H7 (cell line): ENCODE results near the gene SLC35A4. TPM values are rescaled to one million over a fixed set of nuclear protein-coding genes. Genes with fewer than 3 reads are reported as not detected.
"Not testable (repeated sequence)": the region's sequence is repeated elsewhere in the genome, so short reads cannot be mapped to it uniquely, and the experiment has no call there.

Source experiments
- DNase-seq: peaks from one replicate; pipeline ENCODE4 v3.0.0; 2012
- H3K27me3 ChIP-seq: 2 replicates; pipeline ENCODE4 v1.6.0; 2011; ENCODE audit warnings: mild to moderate bottlenecking, low read length; ENCODE audit not compliant: control insufficient read depth, insufficient read depth
- H3K36me3 ChIP-seq: replicated peaks from 2 replicates; pipeline ENCODE4 v1.5.1; 2011; ENCODE audit warnings: low read length; ENCODE audit not compliant: control insufficient read depth, insufficient read depth
- H3K4me3 ChIP-seq: 2 replicates; pipeline ENCODE4 v1.5.1; 2011; ENCODE audit warnings: low read depth, mild to moderate bottlenecking, control low read depth, low read length, moderate library complexity; ENCODE audit not compliant: insufficient read depth
- total RNA-seq: library from RNA; depleted of rRNA; stranded (reverse); fragments of >200 nt; shearing (Covaris generic); gene quantifications from 2 replicates; pipeline ENCODE4 v1.2.3, GENCODE V29; 2014

The SLC35A4 gene
- total RNA-seq, 1 experiment from 2014 or later, result 31.7 TPM

DNA sequence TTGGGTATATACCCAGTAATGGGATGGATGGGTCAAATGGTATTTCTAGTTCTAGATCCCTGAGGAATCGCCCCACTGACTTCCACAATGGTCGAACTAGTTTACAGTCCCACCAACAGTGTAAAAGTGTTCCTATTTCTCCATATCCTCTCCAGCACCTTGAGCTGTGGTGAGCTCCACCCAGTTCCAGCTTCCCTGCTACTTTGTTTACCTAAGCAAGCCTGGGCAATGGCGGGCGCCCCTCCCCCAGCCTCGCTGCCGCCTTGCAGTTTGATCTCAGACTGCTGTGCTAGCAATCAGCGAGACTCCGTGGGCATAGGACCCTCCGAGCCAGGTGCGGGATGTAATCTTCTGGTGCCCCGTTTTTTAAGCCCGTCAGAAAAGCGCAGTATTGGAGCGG is 28.4 kb downstream of the SLC35A4 start:
- not testable (repeated sequence) for H3K27me3 ChIP-seq, H3K36me3 ChIP-seq, DNase-seq
- H3K4me3 ChIP-seq, result peak overlapping the region; percentile 29

GRCh38 chr5:140594169-140594568 is 29.5 kb downstream of the SLC35A4 start:
- H3K27me3 ChIP-seq, result no peaks in the 10 kb centered on the region
- DNase-seq, result no peak
- no peaks in the 10 kb centered on the region for H3K36me3 ChIP-seq
- H3K4me3 ChIP-seq, result no peak overlapping the region

- Histone ChIP-seq H3K36me3 (no peaks in the 10 kb centered on the region), H3K27me3 (no peaks in the 10 kb centered on the region), H3K4me3 (no peak overlapping the region)
- DNase-seq, result no peak
Measured at GRCh38 chr5:140595538-140596300, 31.1 kb downstream of the SLC35A4 start.

DNA sequence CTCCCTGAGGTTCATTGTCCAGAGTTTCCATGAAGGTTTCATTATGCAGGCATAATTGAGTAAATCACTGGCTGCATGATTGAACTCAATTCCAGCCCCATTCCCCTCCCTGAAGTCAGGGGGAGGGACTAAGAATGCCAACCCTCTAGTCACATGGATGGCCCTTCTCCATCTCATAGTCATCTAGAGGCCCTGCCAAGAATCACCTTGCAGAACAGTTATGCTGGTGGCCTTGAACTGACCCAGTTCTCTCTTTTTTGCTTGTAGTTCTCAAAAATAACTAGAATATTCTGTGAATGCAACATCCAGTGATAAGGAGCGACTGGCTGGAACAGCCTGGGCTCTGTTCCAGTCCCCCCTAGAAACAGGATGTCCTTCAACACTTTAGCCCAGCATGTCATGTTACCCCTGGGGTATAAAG is 31.7 kb downstream of the SLC35A4 start:
- no peaks in the 10 kb centered on the region for H3K36me3 ChIP-seq
- H3K27me3 ChIP-seq, result no peaks in the 10 kb centered on the region
- H3K4me3 ChIP-seq, result no peak overlapping the region
- DNase-seq, result no peak

- Histone ChIP-seq H3K4me3 (no peak overlapping the region), H3K27me3 (no peaks in the 10 kb centered on the region)
Measured at GRCh38 chr5:140598836-140599235, 34.2 kb downstream of the SLC35A4 start.

DNA sequence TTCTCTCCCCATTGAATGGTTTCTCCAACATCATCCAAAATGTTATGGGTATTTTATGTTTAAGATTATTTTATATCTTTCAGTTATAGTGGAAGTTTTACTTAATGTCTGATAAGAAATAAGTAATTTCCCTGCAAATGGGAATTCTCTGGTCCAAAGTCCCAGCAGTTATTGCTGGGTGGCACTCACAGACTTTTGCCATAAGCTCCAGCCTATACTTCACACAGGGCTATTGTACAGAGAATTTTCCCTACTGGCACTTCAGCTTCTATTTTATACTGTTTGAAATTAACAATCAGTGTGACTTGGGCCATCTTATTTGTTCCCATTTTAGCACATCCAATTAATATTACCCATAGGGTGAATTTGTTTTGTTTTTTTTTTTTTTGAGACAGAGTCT is 35.5 kb downstream of the SLC35A4 start:
- DNase-seq, result no peak
- Histone ChIP-seq H3K27me3 (no peaks in the 10 kb centered on the region), H3K36me3 (no peaks in the 10 kb centered on the region), H3K4me3 (no peak overlapping the region)

More at GRCh38 chr5:140598836-140599235, 34.2 kb downstream of the SLC35A4 start:
- H3K36me3 ChIP-seq, result no peaks in the 10 kb centered on the region
- DNase-seq, result no peak

GRCh38 chr5:140602147-140602546 is 37.5 kb downstream of the SLC35A4 start:
- no peaks in the 10 kb centered on the region for H3K27me3 ChIP-seq

DNA sequence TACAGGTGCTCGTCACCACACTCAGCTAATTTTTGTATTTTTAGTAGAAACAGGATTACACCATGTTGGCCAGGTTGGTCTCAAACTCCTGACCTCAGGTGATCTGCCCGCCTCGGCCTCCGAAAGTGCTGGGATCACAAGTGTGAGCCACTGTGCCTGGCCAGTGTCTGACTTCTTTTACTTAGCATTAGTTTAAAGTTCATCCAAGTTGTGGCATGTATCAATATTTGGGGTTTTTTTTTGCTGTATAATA is 38.7 kb downstream of the SLC35A4 start:
- not testable (repeated sequence) for DNase-seq, H3K4me3 ChIP-seq, H3K36me3 ChIP-seq, H3K27me3 ChIP-seq

More at GRCh38 chr5:140602147-140602546, 37.5 kb downstream of the SLC35A4 start:
- no peak for DNase-seq
- no peak overlapping the region for H3K4me3 ChIP-seq
- H3K36me3 ChIP-seq, result no peaks in the 10 kb centered on the region

GRCh38 chr5:140603734-140604133 is 39.1 kb downstream of the SLC35A4 start:
- no peak for DNase-seq
- Histone ChIP-seq H3K4me3 (no peak overlapping the region), H3K36me3 (no peaks in the 10 kb centered on the region), H3K27me3 (no peaks in the 10 kb centered on the region)

GRCh38 chr5:140605879-140606278 is 41.3 kb downstream of the SLC35A4 start:
- Histone ChIP-seq H3K36me3 (no peaks in the 10 kb centered on the region), H3K27me3 (no peaks in the 10 kb centered on the region), H3K4me3 (no peak overlapping the region)
- DNase-seq, result no peak

- Histone ChIP-seq H3K36me3 (no peaks in the 10 kb centered on the region), H3K4me3 (no peak overlapping the region), H3K27me3 (no peaks in the 10 kb centered on the region)
- DNase-seq, result no peak
Measured at GRCh38 chr5:140607031-140607430, 42.4 kb downstream of the SLC35A4 start.

GRCh38 chr5:140608722-140609121 is 44.1 kb downstream of the SLC35A4 start:
- no peak overlapping the region for H3K4me3 ChIP-seq
- no peaks in the 10 kb centered on the region for H3K27me3 ChIP-seq
- H3K36me3 ChIP-seq, result no peaks in the 10 kb centered on the region
- no peak for DNase-seq

- DNase-seq, result no peak
- H3K27me3 ChIP-seq, result no peaks in the 10 kb centered on the region
- H3K36me3 ChIP-seq, result no peaks in the 10 kb centered on the region
- no peak overlapping the region for H3K4me3 ChIP-seq
Measured at GRCh38 chr5:140609126-140609525, 44.5 kb downstream of the SLC35A4 start.

- no peaks in the 10 kb centered on the region for H3K36me3 ChIP-seq
- no peaks in the 10 kb centered on the region for H3K27me3 ChIP-seq
- no peak overlapping the region for H3K4me3 ChIP-seq
- no peak for DNase-seq
Measured at GRCh38 chr5:140611020-140611521, 46.4 kb downstream of the SLC35A4 start.
